ENCODE measurements around the gene ZNF32. TPM values are rescaled to one million over a fixed set of nuclear protein-coding genes. Genes with fewer than 3 reads are reported as not detected.

ZNF32 gene
- total and polyA plus RNA-seq, 2 of the 8 experiments (the other 6 are each of a cell fraction or from before 2014, with no cell fraction given), result 17.2 to 22.5 TPM

GRCh38 chr10:43605850-43606322, 42.8 kb downstream of the ZNF32 start (continued):
- TF ChIP-seq CHD7 (IDR thresholded peaks at IDR 0.05; ENCODE audit: insufficient replicate concordance, low read length) (no peak), RFX5 (IDR thresholded peaks at IDR 0.05; ENCODE audit: borderline replicate concordance, low read depth, low read length) (no peak), BACH1 (IDR thresholded peaks at IDR 0.05; ENCODE audit: low read length) (no peak), KDM4A (IDR thresholded peaks at IDR 0.05; ENCODE audit: low read depth, low read length, severe bottlenecking) (no peak), SUZ12 (IDR thresholded peaks at IDR 0.05; ENCODE audit: low read length) (no peak)
